NCI-H2029 (cell line): ENCODE results near the gene FAHD1.
"Not testable (repeated sequence)": the region's sequence is repeated elsewhere in the genome, so short reads cannot be mapped to it uniquely, and the experiment has no call there.

Experiments
- DNase-seq: peaks from one replicate; lab custom pipeline; 2025; lab: John Stamatoyannopoulos, UW

Gene FAHD1

DNA sequence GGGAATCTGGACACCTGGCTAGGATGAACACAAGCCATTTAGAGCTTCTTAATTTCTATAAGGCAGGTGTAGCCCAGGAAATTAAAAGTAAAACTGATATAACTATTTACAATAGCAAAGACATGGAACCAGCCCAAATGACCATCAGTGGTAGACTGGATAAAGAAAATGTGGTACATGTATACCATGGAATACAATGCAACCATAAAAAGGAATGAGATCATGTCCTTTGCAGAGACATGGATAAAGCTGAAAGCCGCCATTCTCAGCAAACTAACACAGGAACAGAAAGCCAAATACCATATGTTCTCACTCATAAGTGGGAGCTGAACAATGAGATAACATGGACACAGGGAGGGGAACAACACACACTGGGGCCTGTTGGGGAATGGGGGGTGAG is 19.4 kb downstream of the FAHD1 start:
- DNase-seq = no peak

DNA sequence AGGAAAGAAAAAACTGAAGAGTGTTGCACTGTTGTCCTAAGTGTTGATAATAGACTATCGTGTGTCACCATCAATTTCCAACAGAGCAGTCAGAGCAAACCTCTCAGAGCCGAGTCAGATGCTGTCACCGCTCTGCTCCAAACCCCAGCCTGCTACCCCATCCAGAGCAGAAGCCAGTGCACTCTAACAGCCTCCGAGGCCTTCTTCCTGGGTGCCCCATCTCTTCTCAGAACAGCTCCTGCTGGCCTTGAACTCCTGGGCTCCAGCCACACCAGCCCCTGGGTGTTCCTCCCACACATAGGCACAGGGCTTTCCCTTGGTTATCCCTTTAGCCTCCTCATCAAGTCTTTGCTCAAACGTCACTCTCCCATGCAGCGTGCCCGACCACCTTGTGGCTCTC is 24.0 kb downstream of the FAHD1 start:
- no peak for DNase-seq

DNA sequence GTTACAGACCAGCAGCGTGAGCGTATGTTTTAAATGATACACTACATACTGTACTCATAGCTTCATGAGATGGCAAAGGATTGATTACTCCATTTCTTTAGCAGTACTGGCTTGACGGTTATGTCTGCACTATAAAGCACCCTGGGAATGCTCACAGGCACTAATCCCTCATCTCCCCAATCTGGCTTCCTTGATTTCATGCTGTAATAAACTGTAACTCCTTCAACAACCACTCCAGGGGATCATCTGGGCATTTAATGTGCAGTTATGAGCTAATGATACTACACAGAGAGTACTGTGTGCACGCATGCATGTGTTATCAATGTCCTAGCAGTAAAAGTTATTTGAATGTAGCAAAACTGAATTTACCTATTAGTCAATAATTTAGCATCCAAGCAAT is 24.8 kb downstream of the FAHD1 start:
- DNase-seq = no peak

DNA sequence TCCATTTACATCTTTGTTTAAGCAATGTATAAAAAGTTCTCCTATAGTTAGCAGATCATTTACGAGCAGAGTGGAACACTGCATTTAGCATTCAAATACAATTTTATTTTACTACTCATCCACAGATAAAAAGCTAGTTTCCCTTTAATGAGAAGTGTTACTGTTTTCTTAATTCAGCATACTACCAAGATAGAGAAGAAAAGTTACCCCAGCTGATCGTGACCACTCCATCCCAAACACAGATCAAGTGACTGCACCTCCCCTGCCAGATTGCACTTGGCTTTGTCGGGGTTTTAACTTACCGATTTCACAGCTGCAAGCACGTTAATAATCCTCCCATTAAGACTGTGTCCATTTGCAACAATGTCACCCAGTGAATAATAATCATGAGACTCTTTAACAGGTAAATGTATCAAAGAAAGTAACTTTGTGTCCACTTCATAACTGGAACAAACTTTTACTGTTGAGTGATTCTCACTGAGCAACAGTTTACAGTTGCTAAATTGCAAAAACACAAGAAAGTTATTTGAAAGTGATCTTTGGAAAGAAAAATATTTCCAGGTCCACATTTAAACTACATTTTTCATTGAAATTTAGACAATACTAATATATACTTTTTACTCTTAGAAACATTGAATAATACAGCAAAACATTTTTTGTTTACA is 30.6 kb downstream of the FAHD1 start:
- no peak for DNase-seq

DNA sequence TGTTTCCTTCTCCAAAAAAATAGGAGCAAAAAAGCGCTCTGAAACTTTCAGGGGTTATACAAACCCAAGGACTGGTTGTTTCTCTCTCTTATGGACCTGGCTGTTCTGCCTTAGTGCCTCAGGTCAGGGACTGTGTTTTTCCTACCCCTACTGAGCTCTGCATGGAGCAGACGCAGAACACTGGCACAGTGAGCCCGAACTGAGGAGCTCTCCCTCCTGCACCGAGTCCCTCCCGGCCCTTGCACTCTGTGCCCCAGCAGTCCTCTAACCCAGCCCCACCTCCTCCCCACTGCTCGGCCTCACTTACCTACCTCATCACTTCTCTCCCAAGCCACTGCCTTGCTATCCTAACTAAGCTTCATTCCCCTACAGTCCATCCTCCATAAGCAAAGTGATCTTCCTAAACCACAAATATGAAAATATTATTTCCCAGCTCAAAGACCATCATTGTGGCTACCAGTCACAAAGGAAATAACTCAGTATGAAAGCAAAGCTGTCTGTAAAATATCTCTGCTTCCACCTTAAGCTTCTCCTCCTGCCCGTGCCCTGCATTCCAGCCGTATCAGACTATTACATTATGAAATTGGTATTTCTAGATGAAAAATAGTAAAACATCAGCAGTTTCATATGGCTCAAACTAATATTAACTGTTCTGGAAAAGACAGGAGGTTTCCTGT is 31.3 kb downstream of the FAHD1 start:
- DNase-seq = no peak

DNA sequence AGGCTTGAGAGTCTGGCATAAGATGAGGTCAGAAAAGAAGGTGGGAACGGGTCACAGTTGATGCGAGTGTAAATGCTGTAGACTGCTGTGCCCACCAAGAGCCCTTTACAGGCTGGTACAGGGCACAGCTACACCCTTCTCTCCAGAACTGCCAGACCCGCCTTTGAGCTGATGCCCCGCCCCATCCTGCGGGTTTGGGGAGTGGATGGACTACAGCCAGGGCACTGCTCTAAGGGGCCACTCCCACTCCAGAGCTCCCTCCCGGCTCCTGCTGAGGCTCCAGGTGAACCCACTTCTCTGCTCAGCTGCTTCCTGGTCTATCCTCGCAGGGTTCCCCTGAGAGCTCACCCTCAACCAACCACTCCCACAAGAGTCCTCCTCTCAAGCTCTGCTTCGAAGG is 32.6 kb downstream of the FAHD1 start:
- no peak for DNase-seq

DNA sequence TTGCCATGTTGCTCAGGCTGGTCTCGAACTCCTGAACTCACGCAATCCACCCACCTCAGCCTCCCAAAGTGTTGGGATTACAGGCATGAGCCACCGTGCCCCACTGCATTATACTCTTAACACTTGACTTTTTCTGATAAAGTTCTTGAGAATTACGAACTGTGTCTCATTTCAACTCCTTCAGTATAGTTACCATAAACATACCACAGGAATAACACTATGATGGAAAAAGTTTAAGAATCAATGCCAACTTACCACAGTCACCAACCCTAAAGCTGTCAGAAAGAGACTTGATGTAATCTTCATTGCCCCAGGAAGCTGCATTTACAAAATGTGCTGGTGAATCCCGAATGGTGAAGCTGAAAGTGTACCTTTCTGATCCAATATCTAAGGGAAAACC is 34.7 kb downstream of the FAHD1 start:
- no peak for DNase-seq

DNA sequence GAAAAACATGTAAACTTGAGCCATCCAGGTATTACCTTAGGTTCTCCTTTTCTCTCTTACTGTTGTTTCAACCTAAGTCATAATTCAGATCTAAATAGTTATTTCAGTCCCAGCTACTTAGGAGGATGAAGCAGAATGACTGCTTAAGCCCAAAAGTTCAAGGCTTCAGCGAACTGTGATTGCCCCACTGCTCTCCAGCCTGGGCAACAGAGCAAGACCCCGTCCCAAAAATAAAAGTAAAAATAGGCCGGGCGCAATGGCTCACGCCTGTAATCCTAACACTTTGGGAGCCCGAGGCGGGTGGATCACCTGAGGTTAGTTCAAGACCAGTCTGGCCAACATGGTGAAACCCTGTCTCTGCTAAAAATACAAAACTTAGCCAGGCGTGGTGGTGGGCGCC is 35.4 kb downstream of the FAHD1 start:
- DNase-seq = no peak

DNA sequence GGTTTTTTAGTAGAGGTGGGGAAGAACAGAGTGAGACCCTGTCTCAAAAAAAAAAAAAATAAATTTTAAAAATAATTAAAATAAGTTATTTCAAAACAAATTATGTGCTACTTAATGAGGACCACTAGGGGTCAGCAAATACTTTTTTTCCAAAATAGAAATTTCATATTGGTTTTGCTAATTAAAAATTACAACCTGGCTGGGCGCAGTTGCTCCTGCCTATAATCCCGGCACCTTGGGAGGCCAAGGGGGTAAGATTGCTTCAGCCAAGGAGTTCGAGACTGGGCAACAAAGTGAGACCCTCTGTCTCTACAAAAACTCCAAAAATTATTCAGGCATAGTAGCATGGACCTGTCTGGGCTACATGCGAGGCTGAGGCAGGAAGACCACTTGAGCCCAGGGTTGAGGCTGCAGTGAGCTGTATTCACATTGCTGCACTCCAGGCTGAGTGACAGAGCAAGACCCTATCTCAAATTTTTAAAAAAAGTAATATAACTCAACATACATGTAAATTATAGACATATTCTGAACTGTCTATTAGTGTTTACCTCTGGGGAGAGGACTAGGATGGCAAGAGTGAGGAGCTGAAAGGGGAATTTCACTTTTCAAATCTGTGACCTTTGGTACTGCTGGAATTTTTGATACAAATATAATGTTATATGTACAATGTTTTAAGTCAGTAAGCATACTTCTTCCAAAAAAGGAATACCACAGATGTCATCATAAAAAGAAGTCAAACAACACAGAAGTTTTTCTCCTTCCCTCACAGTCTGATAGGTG is 36.9 kb downstream of the FAHD1 start:
- peak; percentile 23 for DNase-seq

DNA sequence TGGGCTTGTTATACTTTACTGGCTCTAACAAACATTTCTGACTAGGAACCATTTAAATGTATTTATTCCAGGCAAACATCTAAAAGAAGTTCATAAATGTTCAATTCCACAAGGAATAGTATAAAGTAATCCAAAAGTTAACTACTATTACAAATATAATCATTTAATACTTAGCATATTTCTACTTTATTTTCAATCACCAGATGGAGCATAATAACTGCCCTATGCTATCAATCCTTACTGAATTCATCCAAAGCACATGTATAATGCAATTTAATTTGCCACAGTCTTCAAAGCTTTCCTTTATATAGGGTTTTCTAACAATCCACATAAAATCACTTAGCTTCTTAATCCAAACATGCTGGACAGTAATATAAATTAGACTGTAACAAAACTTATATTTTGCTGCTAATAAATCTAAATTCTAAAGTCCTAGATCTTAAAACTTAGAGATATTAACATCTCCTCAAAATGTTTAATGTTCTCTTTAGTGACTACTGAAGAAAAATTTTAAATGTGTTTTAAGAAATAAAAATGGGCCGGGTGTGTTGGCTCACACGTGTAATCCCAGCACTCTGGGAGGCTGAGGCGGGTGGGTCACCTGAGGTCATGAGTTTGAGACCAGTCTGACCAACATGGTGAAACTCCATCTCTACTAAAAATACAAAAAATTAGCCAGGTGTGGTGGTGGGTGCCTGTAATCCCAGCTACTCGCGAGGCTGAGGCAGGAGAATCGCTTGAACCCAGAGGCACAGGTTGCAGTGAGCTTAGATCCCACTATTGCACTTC is 39.1 kb downstream of the FAHD1 start:
- no peak for DNase-seq

DNA sequence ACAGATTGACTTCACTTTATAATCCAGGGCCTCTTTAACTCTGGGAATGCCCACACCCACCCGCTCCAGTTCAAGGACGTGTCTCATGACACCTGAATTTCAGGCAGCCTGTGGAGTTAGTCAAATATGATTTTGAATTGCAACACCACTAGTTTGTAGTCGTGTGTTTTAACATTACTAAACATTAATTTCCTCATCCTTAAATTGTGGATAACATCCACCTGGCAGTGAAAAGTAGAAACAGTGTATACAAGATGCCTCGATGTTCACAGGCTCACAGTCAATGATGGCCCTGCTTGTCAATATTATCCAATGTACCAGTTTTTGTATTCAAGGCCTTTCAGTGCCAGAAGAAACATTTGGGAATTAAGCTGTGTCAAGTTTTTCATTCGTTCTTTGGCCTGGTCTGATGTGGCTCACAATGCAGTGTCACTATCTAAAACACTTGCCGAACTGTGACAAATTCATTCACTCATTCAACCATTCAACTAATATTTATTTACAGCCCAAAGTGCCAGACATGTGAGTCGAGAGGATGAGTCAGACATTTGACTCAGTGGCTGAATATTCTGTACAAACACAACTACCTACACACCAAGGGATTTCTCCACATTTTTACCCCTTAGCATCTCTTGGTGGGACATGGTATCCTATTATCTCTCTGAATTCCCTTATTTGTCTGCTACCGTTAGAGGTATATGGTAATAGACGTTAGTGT is 43.5 kb downstream of the FAHD1 start:
- peak; percentile 68 for DNase-seq

DNA sequence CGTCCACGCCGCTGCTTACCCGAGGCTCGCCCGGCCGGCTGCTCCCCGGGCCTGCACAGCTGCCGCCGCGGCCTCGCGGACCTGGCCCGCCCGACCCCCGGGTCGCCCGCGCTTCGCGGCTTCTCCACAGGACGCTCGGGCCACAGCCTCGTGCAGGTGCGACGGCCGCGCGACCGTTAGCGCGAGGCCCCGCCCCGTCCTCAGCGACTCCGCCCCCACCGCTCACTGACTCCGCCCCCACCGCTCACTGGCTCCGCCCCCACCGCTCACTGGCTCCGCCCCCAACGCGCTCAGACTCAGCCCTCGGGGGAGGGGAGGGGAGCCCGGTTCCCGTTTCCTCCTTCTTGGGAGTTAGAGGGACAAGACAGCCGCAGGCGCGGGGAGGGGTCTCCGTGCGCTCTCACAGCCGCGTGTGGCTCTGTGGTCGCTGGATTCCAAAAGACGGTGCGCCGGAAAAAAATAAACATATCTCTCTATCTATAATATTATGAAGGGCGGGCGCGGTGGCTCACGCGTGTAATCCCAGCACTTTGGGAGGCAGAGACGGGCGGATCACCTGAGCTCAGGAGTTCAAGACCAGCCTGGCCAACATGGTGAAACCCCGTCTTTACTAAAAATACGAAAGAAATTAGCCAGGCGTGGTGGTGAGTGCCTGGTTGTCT is 45.1 kb downstream of the FAHD1 start, which contains the start of gene MEIOB:
TSS of gene MEIOB (minus strand) at position 191 of the 662 bp plus-strand sequence. CDS start 3,989 bp downstream, outside the sequence.
- no peak for DNase-seq

DNA sequence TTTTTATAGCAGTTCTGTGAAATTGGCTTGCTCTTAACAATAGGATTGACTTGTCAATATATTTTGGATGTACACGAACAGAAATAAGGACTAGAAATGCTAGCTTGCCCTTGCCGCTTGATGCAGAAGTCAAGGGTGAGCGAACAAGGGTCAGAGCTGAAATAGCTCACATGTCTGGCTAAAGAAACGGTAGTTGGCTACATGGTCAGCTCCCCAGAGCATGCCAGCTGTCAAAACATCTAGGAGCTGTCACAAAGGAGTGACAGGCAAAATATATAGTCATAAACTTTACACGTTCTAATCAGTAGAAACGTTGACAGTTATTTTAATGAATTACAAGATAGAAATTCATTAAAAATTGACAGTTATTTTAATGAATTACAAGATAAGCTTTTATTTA is 47.8 kb downstream of the FAHD1 start:
- DNase-seq = no peak

DNA sequence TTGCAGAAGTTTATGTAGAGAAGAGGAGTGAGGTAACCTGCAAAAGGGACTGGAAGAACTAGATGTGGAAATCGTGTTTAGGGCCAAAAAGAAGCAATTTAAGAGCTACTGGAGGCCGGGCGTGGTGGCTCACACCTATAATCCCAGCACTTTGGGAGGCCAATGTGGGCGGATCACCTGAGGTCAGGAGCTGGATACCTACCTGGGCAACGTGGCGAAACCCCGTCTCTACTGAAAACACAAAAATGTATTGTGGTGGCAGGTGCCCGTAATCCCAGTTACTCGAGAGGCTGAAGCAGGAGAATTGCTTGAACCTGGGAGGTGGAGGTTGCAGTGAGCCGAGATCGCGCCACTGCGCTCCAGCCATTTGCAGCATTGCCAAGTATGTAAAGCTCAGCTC is 49.1 kb downstream of the FAHD1 start:
- not testable (repeated sequence) for DNase-seq

DNA sequence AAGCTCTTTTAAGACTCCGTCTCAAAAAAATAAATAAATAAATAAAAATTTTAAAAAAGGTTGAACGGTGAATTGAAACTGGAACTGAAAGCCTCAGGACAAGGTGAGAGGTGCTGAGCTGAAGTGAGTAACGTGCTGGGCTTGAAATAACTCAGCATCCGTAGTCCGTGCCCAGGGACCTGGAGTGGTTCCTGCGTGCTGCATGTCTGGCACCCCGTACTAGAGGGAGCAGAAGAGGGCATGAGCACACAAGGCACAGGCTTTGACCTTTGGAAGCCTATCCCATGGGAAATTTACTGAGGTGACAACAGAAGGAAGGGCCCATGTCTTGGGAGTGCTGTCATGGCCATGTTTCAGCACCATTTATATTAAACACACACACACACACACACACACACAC is 49.5 kb downstream of the FAHD1 start:
- DNase-seq = no peak

DNA sequence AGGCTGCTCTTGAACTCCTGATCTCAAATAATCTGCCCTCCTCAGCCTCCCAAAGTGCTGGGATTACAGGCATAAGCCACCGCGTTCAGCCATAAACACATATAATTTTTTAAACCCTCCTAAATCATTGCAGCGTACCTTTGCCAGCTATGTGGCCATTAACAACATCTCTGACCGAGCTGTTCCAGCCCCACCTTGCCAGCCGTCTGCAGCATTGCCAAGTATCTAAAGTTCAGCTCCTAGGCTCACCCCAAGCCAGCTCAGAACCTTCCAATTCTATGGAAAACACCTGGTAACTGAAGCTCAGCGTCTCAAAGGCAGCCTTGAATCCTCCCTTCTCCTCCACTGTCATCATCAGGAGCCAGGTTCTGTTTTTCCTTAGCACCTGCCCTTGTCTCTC is 50.1 kb downstream of the FAHD1 start:
- no peak for DNase-seq

DNA sequence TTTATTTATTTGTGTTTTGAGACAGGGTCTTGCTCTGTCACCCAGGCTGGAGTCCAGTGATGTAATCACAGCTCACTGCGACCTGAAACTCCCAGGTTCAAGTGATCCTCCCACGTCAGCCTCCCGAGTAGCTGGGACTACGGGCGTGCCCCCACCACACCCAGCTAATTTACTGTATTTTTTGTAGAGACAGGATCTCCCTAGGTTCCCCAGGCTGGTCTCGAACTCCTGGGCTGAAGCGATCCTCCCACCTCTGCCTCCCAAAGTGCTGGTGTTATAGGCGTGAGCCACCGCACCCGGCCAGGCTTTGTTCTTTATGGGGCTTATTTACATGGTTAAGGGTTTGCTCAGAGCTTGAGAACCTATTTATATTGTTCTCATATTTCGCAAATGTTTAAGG is 50.8 kb downstream of the FAHD1 start:
- DNase-seq = peak; percentile 87

DNA sequence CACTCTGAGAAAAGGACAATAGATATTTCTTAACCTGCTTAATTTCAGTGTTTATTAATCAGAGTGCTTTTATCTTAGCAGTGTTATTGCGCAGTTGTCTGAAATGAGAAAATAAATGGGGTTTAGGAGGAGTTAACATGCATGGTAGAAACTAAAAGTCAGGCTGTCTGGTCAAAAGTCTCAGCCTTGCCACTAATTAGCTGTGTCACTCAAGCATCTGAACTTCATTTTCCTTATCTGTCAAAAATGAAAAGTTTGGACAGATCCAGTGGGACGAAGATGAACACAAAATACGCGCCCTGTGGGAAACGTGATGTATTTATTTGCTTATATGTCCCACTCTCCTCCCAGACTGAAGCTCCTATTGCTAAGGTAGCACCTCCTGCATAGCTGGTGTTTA is 51.2 kb downstream of the FAHD1 start:
- no peak for DNase-seq
